GM23248 (cell line): Measurements from ENCODE around the gene TNP1.

Experiments
- EZH2 ChIP-seq: fragments of 200-600 bp; sonication (generic); IDR thresholded peaks from 2 replicates; pipeline ENCODE4 v1.6.1; 2018; ENCODE audit warnings: antibody characterized with exemption, mild to moderate bottlenecking; ENCODE audit not compliant: insufficient read depth, poor library complexity, severe bottlenecking
- EZH2phosphoT487 ChIP-seq: fragments of 200-600 bp; sonication (generic); IDR thresholded peaks from 2 replicates; pipeline ENCODE4 v1.6.1; 2018; ENCODE audit warnings: antibody characterized with exemption, moderate library complexity, mild to moderate bottlenecking, low read depth; ENCODE audit not compliant: insufficient read depth

GRCh38 chr2:216880509-216881184 is 20.8 kb upstream of the TNP1 start:
- TF ChIP-seq EZH2: no peak
- TF ChIP-seq EZH2phosphoT487: no peak
